ENCODE measurements around the gene TXNDC16.

DNA sequence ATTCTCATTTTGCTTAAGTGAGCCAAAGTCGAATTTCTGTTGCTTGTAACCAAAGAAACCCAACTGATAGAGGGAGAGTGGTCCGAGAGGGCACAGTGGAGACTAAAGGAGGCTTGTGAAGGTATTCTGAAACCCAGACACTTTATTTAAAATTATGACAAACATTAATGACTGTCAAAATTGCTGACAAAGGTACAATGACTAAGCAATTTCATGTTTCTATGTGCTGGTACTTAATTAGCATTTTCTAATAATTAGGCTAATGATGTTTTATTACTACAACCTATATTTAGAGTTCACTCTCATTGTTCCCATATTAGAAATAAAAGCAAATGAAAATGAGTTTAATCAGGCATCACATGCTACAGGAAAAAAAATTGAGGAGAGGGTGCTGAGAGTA, 121.8 kb downstream of the TXNDC16 start:
- TF ChIP-seq, protein P1, sequence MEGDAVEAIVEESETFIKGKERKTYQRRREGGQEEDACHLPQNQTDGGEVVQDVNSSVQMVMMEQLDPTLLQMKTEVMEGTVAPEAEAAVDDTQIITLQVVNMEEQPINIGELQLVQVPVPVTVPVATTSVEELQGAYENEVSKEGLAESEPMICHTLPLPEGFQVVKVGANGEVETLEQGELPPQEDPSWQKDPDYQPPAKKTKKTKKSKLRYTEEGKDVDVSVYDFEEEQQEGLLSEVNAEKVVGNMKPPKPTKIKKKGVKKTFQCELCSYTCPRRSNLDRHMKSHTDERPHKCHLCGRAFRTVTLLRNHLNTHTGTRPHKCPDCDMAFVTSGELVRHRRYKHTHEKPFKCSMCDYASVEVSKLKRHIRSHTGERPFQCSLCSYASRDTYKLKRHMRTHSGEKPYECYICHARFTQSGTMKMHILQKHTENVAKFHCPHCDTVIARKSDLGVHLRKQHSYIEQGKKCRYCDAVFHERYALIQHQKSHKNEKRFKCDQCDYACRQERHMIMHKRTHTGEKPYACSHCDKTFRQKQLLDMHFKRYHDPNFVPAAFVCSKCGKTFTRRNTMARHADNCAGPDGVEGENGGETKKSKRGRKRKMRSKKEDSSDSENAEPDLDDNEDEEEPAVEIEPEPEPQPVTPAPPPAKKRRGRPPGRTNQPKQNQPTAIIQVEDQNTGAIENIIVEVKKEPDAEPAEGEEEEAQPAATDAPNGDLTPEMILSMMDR (tag by site-specific recombination; IDR thresholded peaks at IDR 0.05) = no peak
- TF ChIP-seq ZNF776 (tag by site-specific recombination; IDR thresholded peaks at IDR 0.05; ENCODE audit: borderline replicate concordance) (no peak), ZBTB1 (tag by site-specific recombination; IDR thresholded peaks at IDR 0.05) (no peak), RBAK (tag by site-specific recombination; IDR thresholded peaks at IDR 0.05) (no peak), ZNF311 (tag by site-specific recombination; IDR thresholded peaks at IDR 0.05; ENCODE audit: borderline replicate concordance) (no peak), ZBTB17 (tag by site-specific recombination; IDR thresholded peaks at IDR 0.05) (no peak), ZNF768 (tag by site-specific recombination; IDR thresholded peaks at IDR 0.05) (no peak), ZNF133 (tag by site-specific recombination; IDR thresholded peaks at IDR 0.05) (no peak)
- TF ChIP-seq, protein P2, sequence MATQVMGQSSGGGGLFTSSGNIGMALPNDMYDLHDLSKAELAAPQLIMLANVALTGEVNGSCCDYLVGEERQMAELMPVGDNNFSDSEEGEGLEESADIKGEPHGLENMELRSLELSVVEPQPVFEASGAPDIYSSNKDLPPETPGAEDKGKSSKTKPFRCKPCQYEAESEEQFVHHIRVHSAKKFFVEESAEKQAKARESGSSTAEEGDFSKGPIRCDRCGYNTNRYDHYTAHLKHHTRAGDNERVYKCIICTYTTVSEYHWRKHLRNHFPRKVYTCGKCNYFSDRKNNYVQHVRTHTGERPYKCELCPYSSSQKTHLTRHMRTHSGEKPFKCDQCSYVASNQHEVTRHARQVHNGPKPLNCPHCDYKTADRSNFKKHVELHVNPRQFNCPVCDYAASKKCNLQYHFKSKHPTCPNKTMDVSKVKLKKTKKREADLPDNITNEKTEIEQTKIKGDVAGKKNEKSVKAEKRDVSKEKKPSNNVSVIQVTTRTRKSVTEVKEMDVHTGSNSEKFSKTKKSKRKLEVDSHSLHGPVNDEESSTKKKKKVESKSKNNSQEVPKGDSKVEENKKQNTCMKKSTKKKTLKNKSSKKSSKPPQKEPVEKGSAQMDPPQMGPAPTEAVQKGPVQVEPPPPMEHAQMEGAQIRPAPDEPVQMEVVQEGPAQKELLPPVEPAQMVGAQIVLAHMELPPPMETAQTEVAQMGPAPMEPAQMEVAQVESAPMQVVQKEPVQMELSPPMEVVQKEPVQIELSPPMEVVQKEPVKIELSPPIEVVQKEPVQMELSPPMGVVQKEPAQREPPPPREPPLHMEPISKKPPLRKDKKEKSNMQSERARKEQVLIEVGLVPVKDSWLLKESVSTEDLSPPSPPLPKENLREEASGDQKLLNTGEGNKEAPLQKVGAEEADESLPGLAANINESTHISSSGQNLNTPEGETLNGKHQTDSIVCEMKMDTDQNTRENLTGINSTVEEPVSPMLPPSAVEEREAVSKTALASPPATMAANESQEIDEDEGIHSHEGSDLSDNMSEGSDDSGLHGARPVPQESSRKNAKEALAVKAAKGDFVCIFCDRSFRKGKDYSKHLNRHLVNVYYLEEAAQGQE (tag by site-specific recombination; IDR thresholded peaks at IDR 0.05) = no peak

Data from HEK293 (cell line).